Panc1 (cell line): Measurements from ENCODE around the gene LUZP2. TPM values are rescaled to one million over a fixed set of nuclear protein-coding genes. Genes with fewer than 3 reads are reported as not detected.

ENCODE experiments used
- ATAC-seq: fragments of 200-7000 bp; cut with Tn5 transposase; 2 replicates; pipeline ENCODE4 v1.9.1; 2020; ENCODE audit warnings: mild to moderate bottlenecking, moderate library complexity
- BruUV-seq: library from RNA; stranded (reverse); fragments of 400-500 nt; replicated peaks from 2 replicates; lab custom pipeline; 2021; lab: Mats Ljungman, UMichigan
- CTCF ChIA-PET: fragments of 300-600 bp; sonication (Branson Sonifier 250); formaldehyde crosslinking; loops from one replicate; lab custom pipeline; 2022; ENCODE audit warnings: antibody characterized with exemption; lab: Charles Lee
- POLR2A ChIA-PET: fragments of 300-600 bp; sonication (Branson Sonifier 250); formaldehyde crosslinking; loops from one replicate; lab custom pipeline; 2022; ENCODE audit warnings: antibody characterized with exemption; lab: Charles Lee
- DNase-seq: peaks from one replicate; pipeline ENCODE4 v3.0.0-alpha.2; 2010; ENCODE audit warnings: low read depth, low spot score
- H3K27ac ChIP-seq: 2 replicates; pipeline ENCODE4 v1.5.1; 2011; ENCODE audit warnings: mild to moderate bottlenecking, low read length, inconsistent platforms
- H3K27me3 ChIP-seq: fragments of 200-500 bp; sonication (Bioruptor generic); 2 replicates; pipeline ENCODE4 v1.6.0; 2014; ENCODE audit warnings: low read length, inconsistent platforms; ENCODE audit not compliant: control insufficient read depth, insufficient read depth
- H3K36me3 ChIP-seq: fragments of 200-500 bp; sonication (Bioruptor generic); 2 replicates; pipeline ENCODE4 v1.5.1; 2014; ENCODE audit warnings: inconsistent platforms, mild to moderate bottlenecking, low read length, moderate library complexity; ENCODE audit not compliant: control insufficient read depth, insufficient read depth
- H3K4me1 ChIP-seq: 2 replicates; pipeline ENCODE4 v1.5.1; 2011; ENCODE audit warnings: inconsistent platforms, mild to moderate bottlenecking, low read length, moderate library complexity; ENCODE audit not compliant: control insufficient read depth, insufficient read depth
- H3K4me3 ChIP-seq, 2 experiments: 2 replicates each; pipeline ENCODE4 v1.5.1; 2011 to 2012; ENCODE audit warnings: low read depth in 2 of 2, low read length in 2 of 2, mild to moderate bottlenecking in 2 of 2, inconsistent platforms in 1 of 2, moderate library complexity in 1 of 2
- H3K9me3 ChIP-seq: fragments of 200-500 bp; sonication (Bioruptor generic); 2 replicates; pipeline ENCODE4 v1.5.1; 2014; ENCODE audit warnings: low read depth, mild to moderate bottlenecking, inconsistent platforms, low read length, moderate library complexity; ENCODE audit not compliant: control insufficient read depth, insufficient read depth
- CTCF ChIP-seq: fragments of 450-650 bp; IDR thresholded peaks from 2 replicates; pipeline ENCODE4 v1.5.1; 2017; ENCODE audit warnings: mild to moderate bottlenecking
- POLR2AphosphoS5 ChIP-seq: IDR thresholded peaks from 2 replicates; pipeline ENCODE4 v1.6.1; 2012; ENCODE audit warnings: mild to moderate bottlenecking, low read depth, low read length, moderate library complexity
- SIN3A ChIP-seq: IDR thresholded peaks from 2 replicates; pipeline ENCODE4 v1.6.1; 2012; ENCODE audit warnings: low read depth, mild to moderate bottlenecking, low read length, moderate library complexity, borderline replicate concordance; ENCODE audit not compliant: insufficient read depth
- TCF7L2 ChIP-seq: IDR thresholded peaks from 2 replicates; pipeline ENCODE4 v1.6.1; 2011; ENCODE audit warnings: mild to moderate bottlenecking, low read depth, low read length, inconsistent platforms
- in situ Hi-C: cut with HindIII; loops from 2 replicates; pipeline ENCODE4 v1.10.0; 2016; ENCODE audit warnings: low sequenced_read_pairs, low pct_unique_long_range_greater_than_20kb
- intact Hi-C: fragments of 100-400 bp; cut with micrococcal nuclease; formaldehyde crosslinking; loops from one replicate; pipeline ENCODE4 v1.10.0; 2022; ENCODE audit not compliant: unreplicated experiment
- total RNA-seq: library from RNA; stranded (reverse); gene quantifications from one replicate; pipeline ENCODE4 v1.2.1, GENCODE V29; 2021; ENCODE audit not compliant: unreplicated experiment
- TF ChIP-seq, protein P1 (sequence below), 2 experiments: IDR thresholded peaks; 2 replicates each; pipeline ENCODE4 v1.6.1; 2011 to 2012; ENCODE audit warnings: low read depth in 2 of 2, control low read depth in 1 of 2, low read length in 1 of 2, mild to moderate bottlenecking in 1 of 2, moderate library complexity in 1 of 2; ENCODE audit not compliant: insufficient read depth in 1 of 2

The LUZP2 gene
- total RNA-seq, 1 experiment from 2014 or later: 0.18 TPM

- H3K27me3 ChIP-seq: no peaks in the 10 kb centered on the region
- intact Hi-C loops (no loop called here), in situ Hi-C loops (no loop called here)
- TF ChIP-seq CTCF: no peak
- TF ChIP-seq SIN3A: no peak
- TF ChIP-seq, protein P1, sequence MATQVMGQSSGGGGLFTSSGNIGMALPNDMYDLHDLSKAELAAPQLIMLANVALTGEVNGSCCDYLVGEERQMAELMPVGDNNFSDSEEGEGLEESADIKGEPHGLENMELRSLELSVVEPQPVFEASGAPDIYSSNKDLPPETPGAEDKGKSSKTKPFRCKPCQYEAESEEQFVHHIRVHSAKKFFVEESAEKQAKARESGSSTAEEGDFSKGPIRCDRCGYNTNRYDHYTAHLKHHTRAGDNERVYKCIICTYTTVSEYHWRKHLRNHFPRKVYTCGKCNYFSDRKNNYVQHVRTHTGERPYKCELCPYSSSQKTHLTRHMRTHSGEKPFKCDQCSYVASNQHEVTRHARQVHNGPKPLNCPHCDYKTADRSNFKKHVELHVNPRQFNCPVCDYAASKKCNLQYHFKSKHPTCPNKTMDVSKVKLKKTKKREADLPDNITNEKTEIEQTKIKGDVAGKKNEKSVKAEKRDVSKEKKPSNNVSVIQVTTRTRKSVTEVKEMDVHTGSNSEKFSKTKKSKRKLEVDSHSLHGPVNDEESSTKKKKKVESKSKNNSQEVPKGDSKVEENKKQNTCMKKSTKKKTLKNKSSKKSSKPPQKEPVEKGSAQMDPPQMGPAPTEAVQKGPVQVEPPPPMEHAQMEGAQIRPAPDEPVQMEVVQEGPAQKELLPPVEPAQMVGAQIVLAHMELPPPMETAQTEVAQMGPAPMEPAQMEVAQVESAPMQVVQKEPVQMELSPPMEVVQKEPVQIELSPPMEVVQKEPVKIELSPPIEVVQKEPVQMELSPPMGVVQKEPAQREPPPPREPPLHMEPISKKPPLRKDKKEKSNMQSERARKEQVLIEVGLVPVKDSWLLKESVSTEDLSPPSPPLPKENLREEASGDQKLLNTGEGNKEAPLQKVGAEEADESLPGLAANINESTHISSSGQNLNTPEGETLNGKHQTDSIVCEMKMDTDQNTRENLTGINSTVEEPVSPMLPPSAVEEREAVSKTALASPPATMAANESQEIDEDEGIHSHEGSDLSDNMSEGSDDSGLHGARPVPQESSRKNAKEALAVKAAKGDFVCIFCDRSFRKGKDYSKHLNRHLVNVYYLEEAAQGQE (IDR thresholded peaks at IDR 0.05; ENCODE audit: insufficient read depth in 1 of 2, low read depth in 2 of 2, low read length in 1 of 2): no peak
- no peak for TF ChIP-seq TCF7L2
- no peak for TF ChIP-seq POLR2AphosphoS5
- no TSS peak for BruUV-seq
- DNase-seq (no peak), ATAC-seq (no peak)
- H3K36me3 ChIP-seq: no peaks in the 10 kb centered on the region
- no peaks in the 10 kb centered on the region for H3K9me3 ChIP-seq
- CTCF ChIA-PET: no interaction called here
- H3K4me1 ChIP-seq: no peaks in the 10 kb centered on the region
- POLR2A ChIA-PET: no interaction called here
- no peak overlapping the region for H3K27ac ChIP-seq
- no peak overlapping the region for H3K4me3 ChIP-seq
These were observed 540.6 kb downstream of the LUZP2 start for GRCh38 chr11:25037431-25037830.

DNA sequence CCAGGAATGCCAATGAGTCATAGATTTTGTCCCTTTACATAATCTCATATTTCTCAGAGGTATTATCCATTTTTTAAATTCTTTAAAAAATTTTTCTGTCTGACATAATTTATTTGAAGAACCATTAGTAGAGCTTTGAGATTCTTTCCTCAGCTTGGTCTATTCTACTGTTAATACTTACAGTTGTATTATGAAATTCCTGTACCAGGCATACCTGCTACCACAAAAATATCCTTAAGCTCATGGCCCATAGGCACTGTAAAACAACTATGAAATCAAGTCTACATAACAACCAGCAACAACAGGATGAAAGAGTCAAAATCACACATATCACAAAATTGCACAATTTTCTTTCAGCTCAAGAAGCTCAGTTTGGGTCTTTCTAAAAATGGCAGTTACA lies 541.3 kb downstream of the LUZP2 start:
- POLR2A ChIA-PET: no interaction called here
- no TSS peak for BruUV-seq

More for the DNA sequence above, 541.3 kb downstream of the LUZP2 start:
- CTCF ChIA-PET: no interaction called here
- intact Hi-C loops: no loop called here
- Histone ChIP-seq H3K4me3 (no peak overlapping the region), H3K27me3 (no peaks in the 10 kb centered on the region), H3K9me3 (no peaks in the 10 kb centered on the region), H3K4me1 (no peaks in the 10 kb centered on the region), H3K27ac (no peak overlapping the region), H3K36me3 (no peaks in the 10 kb centered on the region)
- TF ChIP-seq POLR2AphosphoS5: no peak
- no peak for TF ChIP-seq CTCF
- TF ChIP-seq, protein P1 (IDR thresholded peaks at IDR 0.05; ENCODE audit: insufficient read depth in 1 of 2, low read depth in 2 of 2, low read length in 1 of 2): no peak
- TF ChIP-seq TCF7L2: no peak
- TF ChIP-seq SIN3A: no peak
- ATAC-seq (no peak), DNase-seq (no peak)
- in situ Hi-C loops: no loop called here
